Non-pigmented ciliary epithelial cell (primary cell): ENCODE results near the gene LRGUK.
"Not testable (repeated sequence)": the region's sequence is repeated elsewhere in the genome, so short reads cannot be mapped to it uniquely, and the experiment has no call there.

ENCODE experiments used
- DNase-seq: peaks from one replicate; pipeline ENCODE4 v3.0.0-alpha.2; 2010; ENCODE audit warnings: low read depth

LRGUK gene

DNA sequence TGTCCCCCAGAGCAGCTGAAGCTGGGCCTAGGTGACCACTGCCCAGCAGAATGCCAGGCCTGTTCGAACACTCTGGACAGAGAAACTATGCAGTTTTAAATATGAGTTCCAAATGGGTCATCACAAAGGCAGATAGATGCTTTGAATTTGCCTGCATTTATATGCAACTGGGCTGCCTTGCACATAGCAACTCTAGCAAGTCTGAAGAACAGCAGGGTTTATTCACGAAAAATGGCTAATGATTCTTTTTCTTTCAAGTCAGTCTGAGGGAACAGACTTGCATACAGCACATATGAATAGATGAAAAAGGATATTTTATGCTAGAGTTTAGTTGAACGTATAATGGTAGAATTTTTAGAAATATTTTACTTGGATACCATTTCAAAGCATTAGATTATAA is 121.1 kb downstream of the LRGUK start:
- no peak for DNase-seq

DNA sequence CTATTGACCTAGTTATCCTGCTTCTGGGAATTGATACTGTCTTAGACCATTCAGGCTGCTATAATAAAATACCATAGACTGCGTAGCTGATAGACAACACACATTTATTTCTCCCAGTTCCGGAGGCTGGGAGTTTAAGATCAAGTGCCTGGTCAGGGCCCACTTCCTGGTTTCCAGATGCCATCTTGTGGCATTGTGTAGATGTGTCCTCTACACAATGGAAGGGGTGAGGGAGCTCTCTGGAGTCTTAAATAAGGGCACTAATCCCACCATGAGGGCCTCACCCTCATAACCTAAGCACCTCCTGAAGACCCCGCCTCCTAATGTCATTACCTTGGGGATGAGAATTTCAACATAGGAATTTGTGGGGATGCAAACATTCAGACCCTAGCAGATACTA is 127.2 kb downstream of the LRGUK start:
- no peak for DNase-seq

DNA sequence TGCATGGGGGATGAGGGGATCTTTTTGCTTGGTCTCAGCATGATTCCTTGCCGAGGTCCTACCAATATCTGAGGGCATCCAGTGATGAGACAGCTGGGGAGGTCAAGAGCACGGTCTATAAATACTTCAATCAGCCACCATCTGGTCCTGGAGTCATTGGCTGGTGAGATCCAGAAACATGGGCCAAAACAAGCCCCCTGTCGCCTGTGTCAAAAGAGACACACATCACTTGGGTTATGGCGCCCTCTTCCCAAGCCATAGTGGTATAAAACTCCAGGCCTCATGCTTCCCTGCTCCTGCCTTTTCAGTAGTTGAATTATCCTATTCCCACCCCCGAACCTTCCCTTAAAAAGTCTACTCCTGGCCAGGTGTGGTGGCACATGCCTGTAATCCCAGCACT is 128.7 kb downstream of the LRGUK start:
- DNase-seq: no peak

DNA sequence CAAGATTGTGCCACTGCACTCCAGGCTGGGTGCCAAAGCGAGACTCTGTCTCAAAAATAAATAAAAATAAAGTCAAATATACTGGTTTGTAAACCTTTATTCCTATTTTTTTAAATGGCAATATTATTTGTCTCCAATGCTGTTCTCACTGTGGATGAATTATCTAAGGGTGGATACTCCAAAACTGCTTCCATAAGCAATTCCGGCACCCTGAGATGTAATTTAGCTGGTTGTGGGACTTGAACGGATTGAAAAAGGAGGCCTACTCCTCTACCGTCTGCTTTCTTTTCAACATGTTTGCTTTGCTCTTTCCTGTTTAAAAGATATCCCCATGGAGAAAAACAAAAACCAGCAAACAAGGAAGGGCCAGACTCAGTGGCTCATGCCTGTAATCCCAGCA is 135.2 kb downstream of the LRGUK start:
- no peak for DNase-seq

DNA sequence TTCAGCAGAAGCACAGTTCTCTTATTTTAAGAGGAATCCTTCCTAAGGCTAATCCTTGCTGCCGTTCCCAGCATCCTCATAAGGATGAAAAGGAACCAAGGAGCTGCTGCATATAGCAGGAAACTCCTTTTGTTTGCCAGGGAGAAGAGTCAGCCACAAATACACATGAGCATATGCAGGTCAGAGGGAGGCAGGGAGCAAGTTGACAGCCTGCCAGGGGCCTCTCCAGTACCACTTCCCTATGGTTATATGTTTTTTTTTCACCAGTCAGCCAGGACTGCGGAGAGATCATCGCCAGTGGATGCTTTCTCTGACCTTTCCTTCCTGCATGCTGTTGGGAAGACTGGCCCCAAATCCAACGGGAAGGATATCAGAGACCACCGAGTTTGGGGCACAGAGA is 149.8 kb downstream of the LRGUK start:
- DNase-seq: no peak

DNA sequence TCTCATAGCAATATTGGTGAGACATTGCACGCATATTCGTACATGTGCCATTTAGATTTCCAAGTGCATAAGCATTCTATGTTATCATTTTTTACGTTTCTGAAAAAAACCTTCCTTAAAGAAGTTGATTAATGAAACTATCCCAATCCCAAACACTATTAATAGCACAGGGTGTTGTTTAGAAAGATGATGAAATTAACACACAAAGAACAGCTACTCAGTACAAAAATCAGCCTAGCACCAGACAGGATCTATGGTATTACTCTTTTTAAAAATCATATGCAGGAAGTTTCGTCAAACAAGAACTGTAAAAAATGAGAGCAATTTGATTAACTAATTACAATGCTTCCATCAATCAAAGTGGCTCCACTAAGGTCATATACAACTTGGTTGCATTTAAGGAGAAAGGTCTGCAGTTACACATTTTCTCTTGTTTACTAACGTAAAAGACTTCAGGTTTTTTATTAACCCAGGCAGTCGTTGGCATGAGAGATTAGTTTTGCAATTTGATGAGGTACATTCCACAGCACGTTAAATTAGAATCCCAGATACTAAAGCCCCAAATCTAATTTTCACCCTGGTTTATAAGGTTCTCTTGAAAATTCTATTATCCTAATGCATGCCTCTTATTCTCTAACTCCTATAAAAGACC is 151.5 kb downstream of the LRGUK start:
- DNase-seq: no peak

DNA sequence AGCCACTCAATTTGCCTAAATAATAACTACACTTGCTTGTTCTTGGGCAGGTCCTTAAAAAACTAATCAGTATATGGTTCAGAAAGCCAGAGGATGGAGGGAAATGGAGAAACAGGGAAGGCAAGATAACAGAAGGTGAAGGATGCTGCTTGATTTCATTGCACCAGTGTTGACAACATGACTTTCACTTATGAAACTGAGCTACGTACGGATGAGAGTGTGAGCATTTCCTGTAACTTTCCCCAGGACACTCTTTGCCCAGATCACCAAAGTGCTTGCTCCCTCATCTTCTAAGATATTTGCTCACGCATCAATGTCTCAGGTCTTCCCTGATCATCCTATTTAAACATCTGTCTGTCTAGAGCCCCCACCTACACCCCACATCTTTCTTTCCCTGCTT is 152.2 kb downstream of the LRGUK start:
- DNase-seq: no peak

DNA sequence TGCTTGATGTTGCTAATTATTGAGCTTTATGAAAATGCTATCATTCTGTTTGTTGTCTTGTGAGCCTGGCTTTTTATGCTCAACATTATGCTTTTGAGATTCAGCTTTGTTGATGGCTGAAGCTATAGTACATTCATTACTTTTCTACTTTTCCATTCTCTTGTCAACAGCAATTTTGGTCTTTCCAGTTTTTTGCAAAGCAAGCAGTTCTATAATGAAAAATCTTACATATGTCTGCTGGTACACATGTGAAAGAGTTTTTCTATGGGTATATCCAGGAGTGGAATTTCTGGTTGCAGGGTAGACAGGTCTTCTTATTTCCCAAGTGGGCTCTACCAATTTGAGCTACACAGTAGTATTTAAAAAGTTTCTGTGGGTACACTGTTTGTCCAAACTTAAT is 152.8 kb downstream of the LRGUK start:
- no peak for DNase-seq

DNA sequence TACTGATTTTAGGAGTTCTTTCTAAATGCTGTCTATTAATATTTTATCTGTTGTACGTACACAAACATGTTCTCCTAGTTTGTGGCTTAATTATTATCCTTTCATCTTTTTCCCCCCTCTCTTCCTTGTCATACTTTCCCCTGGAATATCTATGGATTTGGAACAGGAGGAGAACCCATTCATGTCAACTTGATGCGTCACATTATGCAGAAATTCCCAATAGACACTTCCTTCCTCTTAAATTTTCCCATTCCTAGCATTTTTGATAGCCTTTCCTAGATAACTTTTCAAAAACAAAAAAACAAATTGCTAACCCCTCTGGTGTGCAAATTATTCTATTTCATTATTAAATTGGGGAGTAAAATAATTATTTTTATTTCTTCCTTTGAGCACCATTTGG is 153.4 kb downstream of the LRGUK start:
- DNase-seq: no peak

DNA sequence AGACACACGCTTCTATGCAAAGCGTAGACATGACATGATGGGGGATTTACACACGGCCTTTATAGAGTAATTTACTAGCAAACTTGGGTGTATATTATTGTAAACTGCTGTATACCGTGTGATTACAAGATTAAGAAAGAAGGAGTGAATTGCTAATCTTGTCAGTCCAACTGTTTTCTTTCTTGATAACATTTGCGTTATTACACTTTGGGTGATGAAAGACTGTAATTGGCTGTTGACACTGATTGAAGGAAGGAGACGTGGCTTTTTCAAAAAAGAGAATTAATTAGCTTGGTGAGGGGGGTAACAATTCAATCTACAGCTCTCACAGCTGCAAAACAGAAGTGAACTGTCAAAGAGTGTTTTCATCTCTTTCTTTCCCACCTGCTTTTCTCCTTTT is 156.9 kb downstream of the LRGUK start:
- no peak for DNase-seq

DNA sequence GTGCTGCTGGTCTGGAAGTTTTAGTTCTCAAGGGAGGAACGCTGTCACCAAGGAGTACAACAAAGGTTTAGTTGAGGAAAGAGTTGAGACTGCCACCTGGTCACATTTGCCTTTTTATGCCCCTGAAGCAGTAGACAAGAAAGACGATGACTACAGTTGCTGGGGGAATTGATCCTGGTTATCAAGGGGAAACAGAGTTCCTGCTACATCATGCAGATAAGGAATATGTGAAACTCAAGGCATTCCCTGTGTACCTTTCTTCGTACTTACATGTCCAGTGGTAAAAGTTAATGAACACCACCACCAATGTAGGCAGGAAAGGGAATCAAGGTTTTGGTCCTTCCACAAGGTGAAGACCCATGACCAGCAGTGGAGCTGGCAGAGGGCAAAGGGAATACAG is 157.8 kb downstream of the LRGUK start:
- no peak for DNase-seq

DNA sequence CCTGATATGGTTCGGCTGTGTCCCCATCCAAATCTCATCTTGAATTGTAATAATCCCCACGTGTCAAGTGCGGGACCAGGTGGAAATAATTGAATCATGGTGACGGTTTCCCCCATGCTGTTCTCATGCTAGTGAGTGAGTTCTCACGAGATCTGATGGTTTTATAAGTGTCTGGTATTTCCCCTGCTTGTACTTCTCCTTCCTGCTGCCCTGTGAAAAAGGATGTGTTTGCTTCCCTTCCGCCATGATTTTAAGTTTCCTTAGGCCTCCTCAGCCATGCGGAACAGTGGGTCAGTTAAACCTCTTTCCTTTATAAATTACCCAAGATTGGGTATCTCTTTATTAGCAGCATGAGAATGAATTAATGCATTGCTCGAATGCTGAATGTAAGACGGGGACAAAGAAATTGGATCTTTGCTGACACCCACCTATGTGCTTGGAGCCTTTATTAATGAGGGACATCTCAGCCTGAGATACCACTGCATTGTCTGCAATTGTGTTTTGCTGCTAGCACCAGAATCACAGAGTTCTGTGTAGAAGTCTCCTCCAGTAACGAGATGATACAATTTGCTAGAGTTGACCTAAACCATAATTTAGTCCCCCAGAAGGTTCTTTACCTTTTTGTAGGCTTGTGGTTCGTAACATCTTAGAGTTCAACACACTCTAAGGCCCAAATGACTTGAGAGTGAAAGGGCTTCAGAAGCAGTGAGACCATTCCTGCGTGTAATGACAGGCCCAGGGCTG is 160.9 kb downstream of the LRGUK start:
- DNase-seq: no peak

DNA sequence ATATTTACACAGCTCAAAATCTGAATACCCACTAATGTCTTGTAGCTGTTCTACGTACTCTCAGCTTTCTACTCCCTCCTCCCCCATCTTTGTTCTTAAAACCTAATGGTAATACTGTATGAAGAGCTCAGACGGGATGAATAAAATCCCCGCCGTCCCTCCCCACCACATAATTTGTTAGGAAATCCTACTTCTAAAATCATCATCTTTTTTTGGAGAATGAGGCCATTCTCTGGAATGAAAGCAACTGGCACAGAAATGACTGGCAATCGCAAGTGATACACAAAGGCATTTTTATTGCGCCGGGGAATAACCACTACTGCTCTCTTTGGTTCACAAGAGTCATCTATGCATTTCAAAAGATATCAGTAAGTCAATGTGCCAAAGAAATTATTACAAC is 162.3 kb downstream of the LRGUK start:
- DNase-seq: no peak

DNA sequence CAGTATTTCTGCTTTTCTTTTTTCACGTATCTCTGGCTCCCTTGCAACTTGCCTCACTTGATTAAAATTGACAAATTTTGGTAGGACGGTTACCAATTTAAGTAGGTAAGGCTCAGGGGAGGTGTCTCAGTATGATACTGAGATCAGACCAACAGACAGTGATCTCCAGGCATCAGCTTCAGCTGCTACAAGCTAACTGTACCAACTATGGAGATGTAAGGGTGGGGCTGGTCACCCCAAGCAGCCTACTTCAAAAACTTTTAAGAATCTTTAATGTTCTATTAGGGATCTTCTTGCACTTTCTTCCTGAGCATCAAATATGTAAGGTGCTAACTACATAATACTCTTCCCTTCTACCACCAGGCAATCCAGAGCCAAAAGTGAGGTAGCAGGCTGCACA is 162.7 kb downstream of the LRGUK start:
- DNase-seq: no peak

DNA sequence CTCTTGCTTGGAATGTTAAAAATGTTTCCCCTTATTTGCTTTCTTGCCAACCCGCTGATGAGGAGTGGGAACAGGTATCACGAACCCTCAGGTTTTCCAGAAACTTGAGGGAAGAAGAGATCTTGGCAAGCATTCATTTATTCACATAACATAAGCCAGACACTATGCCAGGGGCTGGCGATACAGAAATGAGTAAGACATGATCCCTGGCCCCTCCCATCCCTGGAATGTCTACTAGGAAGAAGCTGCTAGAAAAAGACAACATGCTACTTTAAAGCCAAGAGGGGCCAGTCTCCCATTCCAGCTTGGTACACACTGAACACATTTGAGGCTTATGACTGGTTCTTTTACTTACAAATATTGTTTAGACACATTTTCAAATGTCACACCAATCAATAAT is 163.1 kb downstream of the LRGUK start:
- no peak for DNase-seq

DNA sequence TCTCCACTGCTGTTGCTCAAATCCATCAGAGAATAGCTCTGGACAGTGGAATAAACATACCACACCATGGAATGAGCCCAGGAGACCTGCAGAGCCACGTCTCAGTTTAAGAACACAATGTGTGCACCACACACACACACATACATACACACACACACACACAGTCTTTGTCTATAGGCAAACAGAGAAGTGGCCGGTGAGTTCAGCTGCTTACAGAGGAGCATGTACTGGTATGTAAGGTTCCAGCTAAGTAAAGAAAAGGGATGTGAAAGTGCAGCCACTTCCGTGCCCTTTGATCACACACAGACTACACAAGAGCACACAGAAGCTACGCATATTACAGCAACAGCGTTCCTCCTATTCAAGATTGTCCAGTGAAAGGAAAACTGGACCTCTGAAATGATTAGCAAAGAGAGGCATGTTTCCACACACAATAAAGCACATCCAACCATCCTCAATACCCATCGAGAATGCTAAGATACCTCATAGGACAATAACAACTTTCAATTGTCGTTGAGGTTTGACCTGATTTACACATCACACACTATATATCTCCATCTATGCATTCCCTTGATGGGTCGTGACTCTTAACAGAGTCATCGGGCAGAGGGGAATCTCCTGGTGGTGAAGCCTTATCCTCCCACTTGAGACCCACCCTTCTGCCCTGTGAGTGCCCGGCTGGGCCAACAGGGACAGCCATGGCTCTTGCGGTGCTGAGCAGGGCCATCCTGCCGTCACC is 166.0 kb downstream of the LRGUK start:
- DNase-seq: no peak

DNA sequence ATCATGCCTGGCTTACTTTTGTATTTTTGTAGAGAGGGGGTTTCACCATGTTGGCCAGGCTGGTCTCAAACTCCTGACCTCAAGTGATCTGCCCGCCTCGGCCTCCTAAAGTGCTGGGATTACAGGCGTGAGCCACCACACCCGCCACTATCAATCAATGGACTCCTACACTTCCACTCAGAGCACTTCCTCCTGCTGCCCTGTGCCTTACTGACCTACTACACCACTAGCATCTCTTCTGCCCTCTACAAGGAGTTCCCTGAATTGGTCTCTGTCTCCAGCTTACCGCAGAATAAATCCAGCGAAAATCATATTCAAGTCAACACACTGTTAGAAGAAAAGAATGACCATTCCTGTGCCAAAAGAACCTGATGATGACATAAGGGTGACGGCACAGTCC is 168.8 kb downstream of the LRGUK start:
- not testable (repeated sequence) for DNase-seq

DNA sequence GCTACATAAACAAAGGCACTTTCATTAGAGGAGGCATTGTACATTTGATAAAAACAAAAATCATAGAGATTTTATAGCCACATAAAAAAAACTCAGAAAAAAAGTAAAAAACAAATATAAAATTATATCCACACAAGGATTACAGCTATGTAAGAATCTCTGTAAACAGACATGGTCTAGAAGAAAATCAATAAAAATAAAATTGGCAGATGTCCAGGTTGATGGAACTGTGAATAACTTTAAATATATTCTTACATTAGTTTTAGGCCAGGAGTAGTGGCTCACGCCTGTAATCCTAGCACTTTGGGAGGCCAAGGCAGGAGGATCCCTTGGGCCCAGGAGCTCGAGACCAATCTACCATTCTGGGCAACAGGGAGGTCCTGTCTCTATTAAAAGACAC is 170.3 kb downstream of the LRGUK start:
- DNase-seq: no peak

DNA sequence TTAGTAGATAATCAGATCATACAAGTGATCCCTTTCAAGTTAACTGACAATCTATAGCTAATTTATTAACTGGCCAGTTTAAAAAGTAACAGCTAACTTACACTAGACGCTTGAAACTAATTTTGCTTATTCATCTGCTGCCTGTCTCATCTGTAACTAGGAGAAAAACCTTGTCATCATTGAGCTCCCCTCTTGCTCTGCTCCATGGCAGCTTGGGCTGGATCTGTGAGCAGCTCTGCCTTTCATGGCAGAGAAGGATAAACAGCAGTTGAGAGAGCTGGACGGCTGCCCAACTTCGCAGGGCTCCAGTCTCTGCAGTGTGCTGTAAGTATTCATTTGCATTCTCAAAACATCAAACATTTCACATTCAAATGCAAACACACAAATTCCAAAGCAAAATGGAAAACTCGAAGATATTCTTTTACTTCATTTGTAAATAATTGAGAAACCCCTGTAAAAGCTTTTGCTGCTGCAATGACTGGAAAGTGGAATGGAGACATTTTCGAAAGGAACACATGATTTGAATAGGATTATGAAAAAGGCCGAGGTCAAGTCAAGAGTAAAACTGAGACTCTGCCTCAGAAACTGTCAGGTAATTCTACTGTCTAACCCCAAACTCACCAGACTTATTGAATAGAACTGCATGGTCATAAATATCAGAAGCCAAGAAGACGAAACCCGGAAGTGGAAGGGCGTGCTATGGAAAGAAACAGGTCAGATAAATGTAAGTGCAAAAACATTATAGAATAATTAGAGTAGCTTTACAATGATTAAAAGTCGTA is 172.0 kb downstream of the LRGUK start:
- no peak for DNase-seq

DNA sequence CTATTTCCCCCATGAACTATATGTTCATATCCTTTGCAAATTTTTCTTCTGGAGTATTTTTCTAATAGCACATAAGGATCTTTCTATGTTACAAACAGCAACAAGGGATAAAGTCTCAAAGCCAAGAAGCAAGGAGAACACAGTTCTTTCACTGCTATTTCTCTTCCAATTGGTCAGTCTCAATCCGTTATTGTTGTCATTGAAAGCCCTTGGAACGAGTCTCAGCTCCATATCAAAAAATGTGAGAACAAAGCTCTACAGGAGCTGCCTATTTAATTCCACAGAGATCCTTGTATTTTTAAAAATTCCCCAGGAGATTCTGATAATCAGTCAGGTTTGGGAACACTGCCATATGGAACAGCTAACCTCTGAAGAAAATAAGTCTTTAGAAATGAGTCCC is 173.8 kb downstream of the LRGUK start:
- no peak for DNase-seq

DNA sequence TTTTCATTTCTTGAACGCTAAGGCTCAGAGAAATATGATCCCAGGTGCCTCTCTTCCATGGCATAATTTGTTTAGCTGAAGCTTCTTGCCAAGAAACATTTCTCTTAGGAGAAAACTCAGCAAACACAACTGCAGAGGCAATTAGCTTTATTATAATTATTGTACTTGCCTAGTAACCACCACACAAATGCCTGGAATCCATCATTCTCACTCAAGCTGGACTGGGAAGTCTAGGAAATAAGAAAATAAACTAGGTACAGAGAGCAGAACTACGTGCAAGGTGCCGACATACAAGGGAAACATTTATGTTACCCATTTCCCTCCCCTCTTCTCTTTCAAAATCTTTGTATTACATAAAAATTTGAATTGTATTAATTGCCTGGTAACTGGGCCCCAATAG is 174.5 kb downstream of the LRGUK start:
- no peak for DNase-seq

DNA sequence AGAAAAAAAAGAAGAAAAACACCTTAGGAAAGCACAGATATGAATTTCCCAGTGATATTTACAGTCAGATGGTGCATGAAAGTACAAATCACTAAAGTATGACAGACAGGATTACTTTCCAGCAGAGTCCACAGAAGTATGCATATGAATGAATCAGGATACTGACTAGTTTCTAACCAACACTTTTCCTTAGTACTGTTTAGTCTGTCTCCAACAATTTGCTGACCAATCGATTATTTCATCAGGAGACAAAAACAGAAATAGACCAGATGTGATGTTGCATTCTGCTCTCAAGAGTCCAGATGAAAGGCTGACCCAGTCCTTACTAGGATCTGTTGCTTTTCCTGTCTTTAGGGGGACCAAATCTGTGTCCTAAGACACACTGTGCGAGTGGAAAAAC is 175.0 kb downstream of the LRGUK start:
- DNase-seq: no peak

DNA sequence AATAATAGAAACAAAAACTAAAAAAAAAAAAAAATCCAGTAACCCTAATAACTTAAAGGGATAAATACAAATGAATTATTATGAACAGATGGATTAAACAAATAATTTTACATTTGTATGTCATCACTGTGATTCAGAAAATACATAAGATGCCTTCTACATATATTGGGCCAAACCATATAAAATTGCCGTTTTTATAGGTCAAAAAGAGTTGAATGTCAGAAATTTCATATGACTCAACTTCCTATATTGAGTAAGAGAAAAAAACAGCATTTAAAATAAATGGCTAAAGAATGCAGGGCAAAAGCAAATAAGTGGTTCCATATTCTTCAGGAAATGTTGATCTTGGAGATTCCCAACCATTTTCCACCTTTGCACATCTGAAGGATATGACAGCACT is 180.2 kb downstream of the LRGUK start:
- no peak for DNase-seq
